HEK293 (cell line): ENCODE data around the gene EVI5L.

Experiments used
- TF ChIP-seq, protein P1 (sequence below): fragments of 450-650 bp; formaldehyde crosslinking; IDR thresholded peaks from 2 replicates; pipeline ENCODE4 v1.5.1; 2016; ENCODE audit warnings: missing biosample characterization, missing genetic modification characterization
- TF ChIP-seq, protein P2 (sequence below): fragments of 450-650 bp; formaldehyde crosslinking; IDR thresholded peaks from 2 replicates; pipeline ENCODE4 v1.5.1; 2016; ENCODE audit warnings: missing biosample characterization, missing genetic modification characterization, low read depth
- TF ChIP-seq, protein P3 (sequence below): fragments of 450-650 bp; formaldehyde crosslinking; IDR thresholded peaks from 2 replicates; pipeline ENCODE4 v1.5.1; 2016; ENCODE audit warnings: missing biosample characterization, missing genetic modification characterization

DNA sequence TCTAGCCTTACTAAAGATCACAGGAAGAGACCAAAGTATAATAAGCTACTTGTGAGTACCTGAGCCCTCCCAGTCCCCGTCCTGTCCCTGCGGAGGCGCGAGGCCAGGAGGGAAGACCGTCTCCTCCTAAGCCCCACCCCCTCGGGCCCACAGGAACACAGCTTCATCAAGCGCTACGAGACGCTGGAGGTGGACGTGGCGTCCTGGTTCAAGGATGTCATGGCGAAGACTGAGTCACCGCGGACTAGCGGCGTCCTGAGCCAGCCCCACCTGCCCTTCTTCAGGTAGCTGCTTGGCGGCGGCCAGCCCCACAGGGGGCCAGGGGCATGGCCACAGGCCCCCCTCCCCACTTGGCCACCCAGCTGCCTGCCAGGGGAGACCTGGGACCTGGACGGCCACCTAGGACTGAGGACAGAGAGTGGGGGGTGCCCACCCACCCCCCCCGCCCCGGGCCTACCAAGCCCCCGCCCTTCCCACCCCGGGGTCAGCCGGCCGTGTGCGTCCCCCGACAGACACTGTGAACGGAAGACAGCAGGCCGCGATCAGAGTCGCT is 82.2 kb downstream of the EVI5L start:
- TF ChIP-seq, protein P1, sequence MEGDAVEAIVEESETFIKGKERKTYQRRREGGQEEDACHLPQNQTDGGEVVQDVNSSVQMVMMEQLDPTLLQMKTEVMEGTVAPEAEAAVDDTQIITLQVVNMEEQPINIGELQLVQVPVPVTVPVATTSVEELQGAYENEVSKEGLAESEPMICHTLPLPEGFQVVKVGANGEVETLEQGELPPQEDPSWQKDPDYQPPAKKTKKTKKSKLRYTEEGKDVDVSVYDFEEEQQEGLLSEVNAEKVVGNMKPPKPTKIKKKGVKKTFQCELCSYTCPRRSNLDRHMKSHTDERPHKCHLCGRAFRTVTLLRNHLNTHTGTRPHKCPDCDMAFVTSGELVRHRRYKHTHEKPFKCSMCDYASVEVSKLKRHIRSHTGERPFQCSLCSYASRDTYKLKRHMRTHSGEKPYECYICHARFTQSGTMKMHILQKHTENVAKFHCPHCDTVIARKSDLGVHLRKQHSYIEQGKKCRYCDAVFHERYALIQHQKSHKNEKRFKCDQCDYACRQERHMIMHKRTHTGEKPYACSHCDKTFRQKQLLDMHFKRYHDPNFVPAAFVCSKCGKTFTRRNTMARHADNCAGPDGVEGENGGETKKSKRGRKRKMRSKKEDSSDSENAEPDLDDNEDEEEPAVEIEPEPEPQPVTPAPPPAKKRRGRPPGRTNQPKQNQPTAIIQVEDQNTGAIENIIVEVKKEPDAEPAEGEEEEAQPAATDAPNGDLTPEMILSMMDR = no peak
- TF ChIP-seq, protein P2, sequence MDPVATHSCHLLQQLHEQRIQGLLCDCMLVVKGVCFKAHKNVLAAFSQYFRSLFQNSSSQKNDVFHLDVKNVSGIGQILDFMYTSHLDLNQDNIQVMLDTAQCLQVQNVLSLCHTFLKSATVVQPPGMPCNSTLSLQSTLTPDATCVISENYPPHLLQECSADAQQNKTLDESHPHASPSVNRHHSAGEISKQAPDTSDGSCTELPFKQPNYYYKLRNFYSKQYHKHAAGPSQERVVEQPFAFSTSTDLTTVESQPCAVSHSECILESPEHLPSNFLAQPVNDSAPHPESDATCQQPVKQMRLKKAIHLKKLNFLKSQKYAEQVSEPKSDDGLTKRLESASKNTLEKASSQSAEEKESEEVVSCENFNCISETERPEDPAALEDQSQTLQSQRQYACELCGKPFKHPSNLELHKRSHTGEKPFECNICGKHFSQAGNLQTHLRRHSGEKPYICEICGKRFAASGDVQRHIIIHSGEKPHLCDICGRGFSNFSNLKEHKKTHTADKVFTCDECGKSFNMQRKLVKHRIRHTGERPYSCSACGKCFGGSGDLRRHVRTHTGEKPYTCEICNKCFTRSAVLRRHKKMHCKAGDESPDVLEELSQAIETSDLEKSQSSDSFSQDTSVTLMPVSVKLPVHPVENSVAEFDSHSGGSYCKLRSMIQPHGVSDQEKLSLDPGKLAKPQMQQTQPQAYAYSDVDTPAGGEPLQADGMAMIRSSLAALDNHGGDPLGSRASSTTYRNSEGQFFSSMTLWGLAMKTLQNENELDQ (tag by site-specific recombination) = no peak
- TF ChIP-seq, protein P3, sequence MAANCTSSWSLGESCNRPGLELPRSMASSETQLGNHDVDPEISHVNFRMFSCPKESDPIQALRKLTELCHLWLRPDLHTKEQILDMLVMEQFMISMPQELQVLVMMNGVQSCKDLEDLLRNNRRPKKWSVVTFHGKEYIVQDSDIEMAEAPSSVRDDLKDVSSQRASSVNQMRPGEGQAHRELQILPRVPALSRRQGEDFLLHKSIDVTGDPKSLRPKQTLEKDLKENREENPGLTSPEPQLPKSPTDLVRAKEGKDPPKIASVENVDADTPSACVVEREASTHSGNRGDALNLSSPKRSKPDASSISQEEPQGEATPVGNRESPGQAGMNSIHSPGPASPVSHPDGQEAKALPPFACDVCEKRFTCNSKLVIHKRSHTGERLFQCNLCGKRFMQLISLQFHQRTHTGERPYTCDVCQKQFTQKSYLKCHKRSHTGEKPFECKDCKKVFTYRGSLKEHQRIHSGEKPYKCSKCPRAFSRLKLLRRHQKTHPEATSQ = no peak
